Measurements from ENCODE around the gene CRYGN.

The CRYGN gene

DNA sequence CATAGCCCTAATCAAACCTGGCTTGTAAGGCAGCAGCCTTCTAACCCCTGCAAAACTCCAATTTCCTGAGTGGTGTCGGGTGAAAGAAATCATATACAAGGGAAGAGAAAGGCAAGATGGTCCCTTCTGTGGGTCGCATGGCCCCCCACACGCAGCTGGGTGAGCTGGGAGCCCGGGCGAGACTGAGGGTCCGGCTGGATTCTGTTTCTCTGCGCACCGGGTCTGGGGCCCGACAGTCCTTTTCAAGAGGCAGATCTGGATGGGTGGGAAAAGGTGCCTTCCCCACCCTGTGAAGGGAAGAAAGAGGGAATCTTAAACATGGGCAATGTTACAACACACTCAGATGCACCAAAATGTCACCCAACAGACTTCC lies 48.6 kb downstream of the CRYGN start:
- DNase-seq (ENCODE audit: low read depth) = no peak
- no peak overlapping the region for H3K4me3 ChIP-seq (ENCODE audit: control insufficient read depth, low read depth, low read length)
- no peak for TF ChIP-seq CTCF (conservative IDR thresholded peaks at IDR 0.05; ENCODE audit: control insufficient read depth, insufficient read depth, low read depth, low read length)

DNA sequence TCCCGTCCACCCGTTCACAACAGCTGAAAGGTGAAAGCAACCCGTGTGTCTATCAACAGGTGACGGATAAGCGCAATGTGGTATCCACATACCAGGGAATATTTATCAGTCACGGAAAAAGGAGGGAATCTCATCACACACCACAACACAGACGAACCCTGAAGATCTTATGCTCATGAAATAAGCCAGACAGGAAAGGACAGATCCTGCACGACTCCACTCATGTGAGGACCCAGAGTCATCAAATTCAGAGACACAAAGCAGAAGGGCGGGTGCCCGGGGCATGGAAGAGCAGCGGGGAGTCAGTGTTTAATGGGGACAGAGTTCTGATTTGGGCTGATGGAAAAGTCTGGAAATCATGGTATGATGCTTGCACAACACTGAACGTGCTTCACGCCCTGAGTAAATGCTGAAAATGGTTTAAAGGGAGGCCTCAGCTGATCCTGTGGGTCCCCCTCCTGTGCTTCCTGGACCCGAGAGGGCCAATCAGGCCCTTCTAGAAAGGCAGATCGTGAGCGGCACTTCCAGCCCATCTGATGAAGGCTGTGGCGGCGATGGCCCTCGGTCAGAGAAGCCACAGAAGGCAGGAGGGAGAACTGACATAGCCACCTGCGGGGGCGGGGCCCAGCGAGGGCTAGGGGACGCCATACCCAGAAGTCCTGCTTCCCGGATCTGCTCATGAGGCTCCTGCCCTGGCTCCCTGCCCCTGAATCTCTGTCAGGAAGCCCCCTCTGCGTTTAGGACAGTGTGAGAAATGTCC lies 49.2 kb downstream of the CRYGN start:
- H3K4me3 ChIP-seq (ENCODE audit: control insufficient read depth, low read depth, low read length) = no peak overlapping the region
- TF ChIP-seq CTCF (conservative IDR thresholded peaks at IDR 0.05; ENCODE audit: control insufficient read depth, insufficient read depth, low read depth, low read length) = no peak
- no peak for DNase-seq (ENCODE audit: low read depth)

DNA sequence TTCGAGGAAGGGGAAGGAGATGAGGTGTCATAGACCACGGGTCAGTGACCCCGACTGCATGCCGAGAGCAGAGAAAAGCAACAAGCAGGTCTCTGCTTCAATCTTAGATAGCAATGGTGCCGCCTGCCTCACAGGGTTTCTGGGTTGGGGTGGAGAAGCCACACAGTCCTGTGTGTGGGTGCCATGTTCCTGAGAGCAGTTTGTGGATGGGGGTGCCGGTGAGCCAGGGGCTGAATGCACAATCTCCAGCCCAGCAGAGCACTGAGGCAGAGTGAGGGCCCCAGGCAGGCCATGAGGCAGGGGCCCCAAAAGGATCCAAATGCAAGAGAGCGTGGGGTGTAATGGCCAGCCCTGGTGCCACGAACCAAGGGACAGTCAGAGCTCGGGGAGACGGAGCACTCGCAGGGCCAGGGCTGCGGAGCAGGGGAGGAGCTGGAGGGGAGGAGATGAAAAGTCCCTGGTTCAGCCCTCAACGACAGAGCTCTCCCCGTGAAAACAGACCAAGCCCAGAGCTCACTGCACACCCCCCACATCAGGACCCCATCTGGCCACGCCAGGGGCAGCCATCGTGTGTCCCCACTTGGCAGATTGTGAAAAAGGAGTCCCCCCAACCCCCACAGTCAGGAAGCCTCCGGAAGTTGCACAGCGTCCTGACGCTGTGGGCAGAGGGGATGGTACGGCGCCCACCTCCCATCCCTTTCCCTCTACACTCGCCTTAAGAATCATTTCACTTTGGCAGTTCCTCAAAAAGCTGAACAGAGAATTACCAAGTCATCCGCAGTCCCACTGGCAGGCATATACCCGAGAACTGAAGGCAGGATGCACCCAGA lies 50.0 kb downstream of the CRYGN start:
- no peak overlapping the region for H3K4me3 ChIP-seq (ENCODE audit: control insufficient read depth, low read depth, low read length)
- no peak for TF ChIP-seq CTCF (conservative IDR thresholded peaks at IDR 0.05; ENCODE audit: control insufficient read depth, insufficient read depth, low read depth, low read length)
- no peak for DNase-seq (ENCODE audit: low read depth)

- TF ChIP-seq CTCF (conservative IDR thresholded peaks at IDR 0.05; ENCODE audit: control insufficient read depth, insufficient read depth, low read depth, low read length) = no peak
- no peak overlapping the region for H3K4me3 ChIP-seq (ENCODE audit: control insufficient read depth, low read depth, low read length)
- no peak for DNase-seq (ENCODE audit: low read depth)
Observed at GRCh38 chr7:151389096-151389767, 50.7 kb downstream of the CRYGN start.

DNA sequence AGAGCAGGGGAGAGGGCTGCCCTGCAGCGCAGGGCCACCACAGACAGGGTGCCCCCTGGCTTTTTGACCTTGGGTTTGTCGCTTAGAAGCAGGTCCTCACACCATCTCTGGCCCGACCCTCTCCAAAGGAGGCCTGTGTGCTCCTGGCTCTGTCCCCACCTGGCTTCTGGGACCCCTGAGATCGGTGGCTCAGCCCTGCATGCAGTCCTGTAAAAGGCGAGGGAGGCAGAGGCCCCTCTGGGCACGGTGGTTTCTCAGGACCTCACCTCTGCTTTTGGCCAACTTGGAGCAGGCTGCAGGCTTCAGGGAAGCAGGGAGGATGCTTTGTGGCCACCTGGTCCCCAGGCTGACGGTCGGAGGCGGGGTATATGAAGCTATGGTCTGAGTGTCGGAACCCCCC lies 51.5 kb downstream of the CRYGN start:
- TF ChIP-seq CTCF (conservative IDR thresholded peaks at IDR 0.05; ENCODE audit: control insufficient read depth, insufficient read depth, low read depth, low read length) = no peak
- no peak overlapping the region for H3K4me3 ChIP-seq (ENCODE audit: control insufficient read depth, low read depth, low read length)
- no peak for DNase-seq (ENCODE audit: low read depth)

- H3K4me3 ChIP-seq (ENCODE audit: control insufficient read depth, low read depth, low read length) = no peak overlapping the region
- no peak for TF ChIP-seq CTCF (conservative IDR thresholded peaks at IDR 0.05; ENCODE audit: control insufficient read depth, insufficient read depth, low read depth, low read length)
- no peak for DNase-seq (ENCODE audit: low read depth)
Observed at GRCh38 chr7:151388007-151388297, 52.0 kb downstream of the CRYGN start.
